IMR-90 (cell line): ENCODE measurements around the gene ALPK3. TPM values are rescaled to one million over a fixed set of nuclear protein-coding genes. Genes with fewer than 3 reads are reported as not detected.

Experiments used
- ATAC-seq: fragments of 200-7000 bp; cut with Tn5 transposase; 2 replicates; pipeline ENCODE4 v1.9.1; 2020; ENCODE audit warnings: low read depth, mild to moderate bottlenecking, moderate library complexity
- BruUV-seq: library from RNA; stranded (reverse); fragments of 400-500 nt; replicated peaks from 2 replicates; lab custom pipeline; 2021; lab: Mats Ljungman, UMichigan
- CTCF ChIA-PET: fragments of 300-600 bp; formaldehyde crosslinking; extraction: SDS; loops from one replicate; lab custom pipeline; 2021; ENCODE audit warnings: antibody characterized with exemption; lab: Yijun Ruan, JAX
- POLR2A ChIA-PET: fragments of 300-600 bp; sonication (Branson Sonifier 250); formaldehyde crosslinking; loops from one replicate; lab custom pipeline; 2022; ENCODE audit warnings: antibody characterized with exemption; ENCODE audit not compliant: unreplicated experiment; lab: Charles Lee
- DNase-seq: peaks from one replicate; pipeline ENCODE4 v3.0.0; 2013
- H2AFZ ChIP-seq: replicated peaks from 2 replicates; pipeline ENCODE3; 2013; ENCODE audit warnings: low read length, mild to moderate bottlenecking; ENCODE audit not compliant: poor library complexity
- H2AK5ac ChIP-seq: 2 replicates; pipeline ENCODE4 v1.6.1; 2013; ENCODE audit warnings: low read depth, low read length, inconsistent platforms
- H2AK9ac ChIP-seq: replicated peaks from 2 replicates; pipeline ENCODE3; 2013; ENCODE audit warnings: mild to moderate bottlenecking, low read depth, low read length, moderate library complexity; ENCODE audit not compliant: poor library complexity
- H2BK120ac ChIP-seq: 2 replicates; pipeline ENCODE4 v1.6.1; 2013; ENCODE audit warnings: low read depth, low read length, inconsistent platforms
- H2BK15ac ChIP-seq: 3 replicates; pipeline ENCODE4 v1.6.1; 2013; ENCODE audit warnings: low read depth, low read length, inconsistent platforms
- H2BK20ac ChIP-seq: 2 replicates; pipeline ENCODE4 v1.6.1; 2013; ENCODE audit warnings: low read depth, mild to moderate bottlenecking, inconsistent platforms, low read length, moderate library complexity
- H2BK5ac ChIP-seq: 2 replicates; pipeline ENCODE4 v1.6.1; 2013; ENCODE audit warnings: mild to moderate bottlenecking, low read depth, low read length, inconsistent platforms; ENCODE audit not compliant: poor library complexity, severe bottlenecking
- H3K14ac ChIP-seq: replicated peaks from 2 replicates; pipeline ENCODE4 v1.6.1; 2013; ENCODE audit warnings: low read depth, low read length, inconsistent platforms
- H3K18ac ChIP-seq: 2 replicates; pipeline ENCODE4 v1.6.1; 2013; ENCODE audit warnings: low read depth, low read length, control low read depth
- H3K23ac ChIP-seq: 2 replicates; pipeline ENCODE4 v1.6.1; 2013; ENCODE audit warnings: low read depth, low read length, inconsistent platforms
- H3K27ac ChIP-seq: 2 replicates; pipeline ENCODE4 v1.5.1; 2013; ENCODE audit warnings: mild to moderate bottlenecking, control low read depth, low read length; ENCODE audit not compliant: insufficient read depth
- H3K27me3 ChIP-seq: 2 replicates; pipeline ENCODE4 v1.6.1; 2013; ENCODE audit warnings: low read length; ENCODE audit not compliant: control insufficient read depth, insufficient read depth
- H3K36me3 ChIP-seq: 2 replicates; pipeline ENCODE4 v1.6.1; 2013; ENCODE audit warnings: low read length, mixed read lengths; ENCODE audit not compliant: control insufficient read depth, insufficient read depth
- H3K4ac ChIP-seq: 2 replicates; pipeline ENCODE4 v1.6.1; 2013; ENCODE audit warnings: low read depth, low read length, inconsistent platforms
- H3K4me1 ChIP-seq: 2 replicates; pipeline ENCODE4 v1.6.1; 2013; ENCODE audit warnings: low read length, mixed read lengths; ENCODE audit not compliant: control insufficient read depth, insufficient read depth
- H3K4me2 ChIP-seq: 2 replicates; pipeline ENCODE4 v1.6.1; 2013; ENCODE audit warnings: low read depth, mild to moderate bottlenecking, control low read depth, low read length, moderate library complexity
- H3K4me3 ChIP-seq: 2 replicates; pipeline ENCODE4 v1.5.1; 2013; ENCODE audit warnings: low read depth, mild to moderate bottlenecking, control low read depth, low read length, moderate library complexity; ENCODE audit not compliant: insufficient read depth
- H3K56ac ChIP-seq: 2 replicates; pipeline ENCODE4 v1.6.1; 2013; ENCODE audit warnings: low read length, inconsistent platforms; ENCODE audit not compliant: insufficient read depth; ENCODE audit errors: extremely low read depth
- H3K79me1 ChIP-seq, 2 experiments: 2 replicates each; pipeline ENCODE4 v1.6.1; 2013; ENCODE audit warnings: low read length in 2 of 2, inconsistent platforms in 1 of 2, low read depth in 1 of 2
- H3K9ac ChIP-seq: 2 replicates; pipeline ENCODE4 v1.6.1; 2013; ENCODE audit warnings: low read depth, low read length, control low read depth
- H3K9me1 ChIP-seq: 2 replicates; pipeline ENCODE4 v1.6.1; 2013; ENCODE audit warnings: low read length, inconsistent platforms; ENCODE audit not compliant: insufficient read depth
- H3K9me3 ChIP-seq: 2 replicates; pipeline ENCODE4 v1.6.1; 2013; ENCODE audit warnings: low read length; ENCODE audit not compliant: control insufficient read depth, insufficient read depth
- H4K20me1 ChIP-seq: 2 replicates; pipeline ENCODE4 v1.6.1; 2013; ENCODE audit warnings: low read length, inconsistent platforms; ENCODE audit not compliant: insufficient read depth
- H4K5ac ChIP-seq: 2 replicates; pipeline ENCODE4 v1.6.1; 2013; ENCODE audit warnings: mild to moderate bottlenecking, low read depth, low read length, control low read depth
- H4K8ac ChIP-seq, 2 experiments: 2 replicates each; pipeline ENCODE4 v1.6.1; 2013; ENCODE audit warnings: low read depth in 2 of 2, low read length in 2 of 2, control low read depth in 1 of 2, inconsistent platforms in 1 of 2
- H4K91ac ChIP-seq: 2 replicates; pipeline ENCODE4 v1.6.1; 2013; ENCODE audit warnings: low read depth, low read length, inconsistent platforms; ENCODE audit not compliant: insufficient read depth
- CHD1 ChIP-seq: IDR thresholded peaks from 2 replicates; pipeline ENCODE4 v1.6.1; 2012; ENCODE audit warnings: low read depth, low read length, improper control_type of control experiment
- CTCF ChIP-seq: conservative IDR thresholded peaks from 2 replicates; pipeline ENCODE4 v1.5.1; 2012; ENCODE audit warnings: mild to moderate bottlenecking, low read depth, low read length, improper control_type of control experiment
- FOS ChIP-seq: fragments of 150-350 bp; IDR thresholded peaks from 2 replicates; pipeline ENCODE4 v1.6.1; 2016; ENCODE audit warnings: low read depth, low read length
- NFE2L2 ChIP-seq: fragments of 150-350 bp; IDR thresholded peaks from 2 replicates; pipeline ENCODE4 v1.6.1; 2016; ENCODE audit warnings: low read depth, mild to moderate bottlenecking, low read length
- POLR2A ChIP-seq: IDR thresholded peaks from 2 replicates; pipeline ENCODE4 v1.6.1; 2012; ENCODE audit warnings: mild to moderate bottlenecking, low read depth, low read length
- RAD21 ChIP-seq: IDR thresholded peaks from 2 replicates; pipeline ENCODE4 v1.6.1; 2012; ENCODE audit warnings: low read length, improper control_type of control experiment
- RCOR1 ChIP-seq: IDR thresholded peaks from 2 replicates; pipeline ENCODE4 v1.6.1; 2012; ENCODE audit warnings: mild to moderate bottlenecking, low read length, improper control_type of control experiment; ENCODE audit not compliant: insufficient replicate concordance
- RFX5 ChIP-seq: IDR thresholded peaks from 2 replicates; pipeline ENCODE4 v1.8.0; 2012; ENCODE audit warnings: low read depth, mild to moderate bottlenecking, low read length, moderate library complexity
- USF2 ChIP-seq: fragments of 150-350 bp; IDR thresholded peaks from 2 replicates; pipeline ENCODE4 v1.6.1; 2017; ENCODE audit warnings: mild to moderate bottlenecking, antibody characterized with exemption, low read length, low read depth
- WGBS, 2 experiments: methylation state at CpG; one replicate each; pipeline versions ENCODE4 v1.1.5 to v1.1.7; 2013; ENCODE audit warnings: missing lambda C conversion rate in 2 of 2; ENCODE audit not compliant: insufficient read length in 1 of 2; ENCODE audit errors: extremely low coverage in 2 of 2; 5-methylcytosine and 5-hydroxymethylcytosine counted together
- dilution Hi-C: fragments of 300-500 bp; cut with HindIII; formaldehyde crosslinking; loops from one replicate; pipeline ENCODE4 v1.14.3; 2018; ENCODE audit warnings: low sequenced_read_pairs; ENCODE audit not compliant: unreplicated experiment
- in situ Hi-C: fragments of 300-500 bp; cut with MboI; formaldehyde crosslinking; loops from 3 replicates; pipeline ENCODE4 v1.14.3; 2019; ENCODE audit warnings: low sequenced_read_pairs, inconsistent platforms, mixed read lengths
- intact Hi-C: fragments of 100-400 bp; cut with micrococcal nuclease; formaldehyde crosslinking; loops from 2 replicates; pipeline ENCODE4 v1.10.0; 2022
- polyA plus RNA-seq, 3 experiments: library from polyadenylated mRNA; depleted of rRNA; stranded (reverse); fragments of >200 nt; gene quantifications; 2 replicates each; pipeline ENCODE4 v1.2.3, GENCODE V29; 2012; ENCODE audit warnings: low replicate concordance in 1 of 3
- total RNA-seq: library from RNA; depleted of rRNA; stranded (reverse); fragments of >200 nt; gene quantifications from 2 replicates; pipeline ENCODE4 v1.2.3, GENCODE V29; 2012

ALPK3 gene
- total and polyA plus RNA-seq, 2 of the 4 experiments (the other 2 are of a cell fraction): under 0.01 to 0.26 TPM

GRCh38 chr15:84909782-84910181 lies 92.6 kb downstream of the ALPK3 start:
- TF ChIP-seq NFE2L2 (no peak), CHD1 (no peak), RAD21 (no peak), RCOR1 (no peak), POLR2A (no peak), FOS (no peak), CTCF (no peak), USF2 (no peak), RFX5 (no peak)
- Histone ChIP-seq H3K4me2 (no peak overlapping the region), H3K23ac (no peak overlapping the region), H3K9ac (no peak overlapping the region), H3K4me1 (peaks cover 16% of the 10 kb centered on the region), H3K27ac (no peak overlapping the region), H4K5ac (no peak overlapping the region), H3K9me3 (no peaks in the 10 kb centered on the region), H3K36me3 (no peaks in the 10 kb centered on the region), H3K14ac (no peak overlapping the region), H3K9me1 (peaks cover 21% of the 10 kb centered on the region), H3K18ac (no peak overlapping the region), H2BK20ac (no peak overlapping the region), H2AFZ (no peak overlapping the region), H2AK9ac (no peak overlapping the region), H3K56ac (no peak overlapping the region), H3K4ac (no peak overlapping the region), H2BK120ac (no peak overlapping the region), H3K79me1 (no peaks in the 10 kb centered on the region), H2BK15ac (no peak overlapping the region), H3K4me3 (no peak overlapping the region), H3K27me3 (no peaks in the 10 kb centered on the region), H2BK5ac (no peak overlapping the region), H4K20me1 (no peaks in the 10 kb centered on the region), H4K91ac (no peak overlapping the region), H2AK5ac (no peak overlapping the region), H4K8ac (no peak overlapping the region)
- ChIA-PET CTCF (no interaction called here), POLR2A (no interaction called here)
- BruUV-seq: no TSS peak
- DNase-seq (no peak), ATAC-seq (no peak)
- in situ Hi-C loops (no loop called here), dilution Hi-C loops (no loop called here), intact Hi-C loops (no loop called here)
- 70% methylated on average over 2 of the region's 4 CpGs; no CpG with 5 or more reads in 1 of the 2 experiments for WGBS, 2 experiments
